Measurements from ENCODE around the gene NET1.

NET1 gene

DNA sequence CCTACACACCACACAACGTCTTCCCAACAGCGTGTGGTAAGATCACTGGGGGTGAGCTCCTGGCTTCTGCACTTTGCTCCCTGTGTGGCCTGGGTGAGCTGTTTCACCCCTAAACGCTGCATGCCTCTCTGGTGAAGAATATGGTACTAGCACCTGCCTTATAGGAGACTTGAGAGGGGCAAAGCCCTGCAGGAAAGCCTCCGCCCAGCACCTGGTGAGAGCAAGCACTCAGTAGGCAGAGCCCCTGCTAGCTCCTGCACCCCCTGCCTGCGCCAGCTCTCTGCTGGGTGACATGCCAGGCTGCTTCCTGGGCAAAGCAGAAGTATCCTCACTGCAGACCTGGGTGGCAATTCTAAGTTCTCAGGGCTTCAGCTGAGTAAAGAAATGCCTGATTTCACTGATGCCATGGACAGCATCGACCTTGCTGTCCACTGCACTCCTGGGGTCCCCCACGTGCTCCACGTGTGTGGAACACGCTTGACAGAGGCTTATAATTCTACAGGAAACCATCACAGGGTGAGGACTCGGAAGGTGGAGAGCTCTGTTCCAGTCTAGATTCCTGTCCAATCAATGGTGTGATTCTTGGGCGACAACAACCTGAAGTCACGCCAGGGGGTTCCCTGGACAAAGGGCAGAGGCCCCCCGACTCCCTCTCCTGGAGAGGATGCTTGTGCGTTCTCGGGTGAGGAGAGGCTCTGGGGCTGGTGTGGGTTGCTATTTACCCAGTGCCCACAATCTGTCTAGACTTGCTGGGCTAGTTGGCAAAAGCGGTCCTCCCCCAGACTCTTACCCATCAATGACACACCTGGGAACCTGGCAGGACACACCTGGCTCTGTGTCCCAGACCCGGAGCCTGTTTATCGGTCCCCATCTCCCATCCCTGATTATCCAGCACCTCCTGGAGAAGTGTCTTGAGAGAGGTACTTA, 92.1 kb downstream of the NET1 start:
- WGBS (ENCODE audit: extremely low coverage, insufficient coverage, low lambda C conversion rate) = 100% methylated on average over 1 of the region's 18 CpGs
- Histone ChIP-seq H3K9ac (ENCODE audit: low read length) (no peak overlapping the region), H3K36me3 (ENCODE audit: control insufficient read depth, insufficient read depth, low read length) (no peaks in the 10 kb centered on the region), H4K8ac (ENCODE audit: low read depth, low read length) (no peak overlapping the region), H3K18ac (ENCODE audit: low read length) (no peak overlapping the region), H3K4me1 (ENCODE audit: control insufficient read depth, low read depth, low read length) (peaks cover 2% of the 10 kb centered on the region), H3K4ac (ENCODE audit: low read depth, low read length) (no peak overlapping the region), H3K79me1 (ENCODE audit: low read length) (no peaks in the 10 kb centered on the region), H3K23ac (ENCODE audit: low read length) (no peak overlapping the region), H2AK5ac (ENCODE audit: low read length) (no peak overlapping the region), H2BK5ac (ENCODE audit: low read length) (no peak overlapping the region), H4K5ac (ENCODE audit: low read length) (no peak overlapping the region), H3K79me2 (ENCODE audit: control insufficient read depth, insufficient read depth, low read length) (no peaks in the 10 kb centered on the region), H3K27ac (ENCODE audit: low read depth, low read length) (no peak overlapping the region), H2BK15ac (replicated peaks; ENCODE audit: low read depth) (no peak overlapping the region), H3K27me3 (ENCODE audit: insufficient read depth, low read length, poor library complexity) (no peaks in the 10 kb centered on the region), H3K4me3 (ENCODE audit: low read length) (no peak overlapping the region), H3K56ac (ENCODE audit: low read length) (no peak overlapping the region), H2BK120ac (ENCODE audit: low read depth, low read length) (no peak overlapping the region), H3K4me2 (ENCODE audit: low read length) (no peak overlapping the region)
- no peak for DNase-seq

DNA sequence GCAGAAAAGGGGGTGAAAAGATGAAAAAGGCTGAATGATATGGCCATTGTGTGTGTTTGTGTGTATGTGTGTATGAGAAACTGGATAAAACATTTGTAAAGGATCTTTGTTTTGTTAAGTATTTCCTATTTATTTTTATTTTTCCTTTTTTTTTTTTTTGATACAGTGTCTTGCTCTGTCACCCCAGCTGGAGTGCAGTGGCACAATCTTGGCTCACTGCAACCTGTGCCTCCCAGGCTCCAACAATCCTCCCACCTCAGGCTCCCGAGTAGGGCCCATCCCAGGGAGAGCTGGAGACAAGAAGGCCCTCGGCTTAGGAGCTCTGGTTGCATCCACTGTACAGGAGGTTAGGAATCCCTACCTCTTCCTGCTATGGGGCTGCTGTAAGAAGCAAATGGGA, 93.9 kb downstream of the NET1 start:
- DNase-seq = no peak
- no CpG with 5 or more reads among the region's 2 CpGs for WGBS (ENCODE audit: extremely low coverage, insufficient coverage, low lambda C conversion rate)
- Histone ChIP-seq H4K8ac (ENCODE audit: low read depth, low read length) (no peak overlapping the region), H3K4me3 (ENCODE audit: low read length) (no peak overlapping the region), H2BK120ac (ENCODE audit: low read depth, low read length) (no peak overlapping the region), H3K4me2 (ENCODE audit: low read length) (no peak overlapping the region), H3K18ac (ENCODE audit: low read length) (no peak overlapping the region), H3K23ac (ENCODE audit: low read length) (no peak overlapping the region), H3K56ac (ENCODE audit: low read length) (no peak overlapping the region), H3K27ac (ENCODE audit: low read depth, low read length) (no peak overlapping the region), H3K4ac (ENCODE audit: low read depth, low read length) (no peak overlapping the region), H3K79me2 (ENCODE audit: control insufficient read depth, insufficient read depth, low read length) (no peaks in the 10 kb centered on the region), H3K79me1 (ENCODE audit: low read length) (no peaks in the 10 kb centered on the region), H3K27me3 (ENCODE audit: insufficient read depth, low read length, poor library complexity) (no peaks in the 10 kb centered on the region), H3K4me1 (ENCODE audit: control insufficient read depth, low read depth, low read length) (no peaks in the 10 kb centered on the region), H3K9ac (ENCODE audit: low read length) (no peak overlapping the region), H2BK15ac (replicated peaks; ENCODE audit: low read depth) (no peak overlapping the region), H4K5ac (ENCODE audit: low read length) (no peak overlapping the region), H3K36me3 (ENCODE audit: control insufficient read depth, insufficient read depth, low read length) (no peaks in the 10 kb centered on the region), H2BK5ac (ENCODE audit: low read length) (no peak overlapping the region), H2AK5ac (ENCODE audit: low read length) (no peak overlapping the region)

DNA sequence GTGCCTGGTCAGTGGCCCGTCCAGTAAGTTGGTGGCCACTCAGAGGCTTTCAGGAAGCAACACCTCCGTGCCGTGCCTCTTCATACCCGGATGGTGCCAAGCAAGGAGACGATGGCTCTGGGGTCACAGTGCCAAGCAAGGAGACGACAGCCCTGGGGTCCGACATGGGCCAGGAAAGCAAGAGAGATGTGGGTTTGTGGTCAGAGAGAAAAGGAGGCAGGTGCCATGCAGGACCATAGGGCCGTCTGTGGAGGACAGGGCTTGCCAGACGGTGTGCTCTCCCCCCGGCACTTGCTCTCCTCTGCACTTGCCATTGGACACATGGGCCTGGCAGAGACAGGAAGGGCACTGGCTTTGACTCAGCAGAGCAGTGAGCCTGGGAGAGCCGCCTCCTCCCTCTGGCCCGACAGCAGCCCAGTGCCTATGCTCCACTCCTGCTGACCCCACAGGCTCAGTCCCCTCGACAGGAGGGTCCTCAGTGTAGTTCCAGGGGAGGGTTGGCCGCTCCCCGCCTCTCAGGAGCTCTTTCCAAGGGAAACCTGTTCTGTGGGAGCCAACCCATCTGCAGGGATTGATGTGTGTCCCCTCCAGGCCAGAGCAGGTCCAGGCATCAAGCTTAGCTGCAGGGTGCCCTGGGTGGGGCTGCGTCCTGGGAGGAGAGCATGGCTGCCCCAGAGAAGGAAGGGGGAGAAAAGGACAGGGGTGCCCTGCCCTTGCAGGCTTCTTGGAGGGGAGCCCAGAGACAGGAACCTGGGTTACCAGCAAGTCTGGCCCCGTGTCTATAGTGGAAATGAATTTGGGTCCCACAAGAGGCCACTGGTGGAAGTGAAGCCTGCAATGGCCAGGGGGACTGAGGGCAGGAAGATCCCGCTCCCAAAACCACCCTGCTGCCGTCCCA, 94.6 kb downstream of the NET1 start:
- H3K4me1 ChIP-seq (ENCODE audit: control insufficient read depth, low read depth, low read length) = no peaks in the 10 kb centered on the region
- H3K27me3 ChIP-seq (ENCODE audit: insufficient read depth, low read length, poor library complexity) = no peaks in the 10 kb centered on the region
- no peak overlapping the region for H2BK120ac ChIP-seq (ENCODE audit: low read depth, low read length)
- H3K4ac ChIP-seq (ENCODE audit: low read depth, low read length) = no peak overlapping the region
- H4K5ac ChIP-seq (ENCODE audit: low read length) = no peak overlapping the region
- no CpG with 5 or more reads among the region's 19 CpGs for WGBS (ENCODE audit: extremely low coverage, insufficient coverage, low lambda C conversion rate)
- H4K8ac ChIP-seq (ENCODE audit: low read depth, low read length) = no peak overlapping the region
- H3K18ac ChIP-seq (ENCODE audit: low read length) = no peak overlapping the region
- no peak overlapping the region for H3K23ac ChIP-seq (ENCODE audit: low read length)
- no peak for DNase-seq
- H3K4me3 ChIP-seq (ENCODE audit: low read length) = no peak overlapping the region
- no peak overlapping the region for H3K27ac ChIP-seq (ENCODE audit: low read depth, low read length)
- no peaks in the 10 kb centered on the region for H3K36me3 ChIP-seq (ENCODE audit: control insufficient read depth, insufficient read depth, low read length)
- no peak overlapping the region for H2BK5ac ChIP-seq (ENCODE audit: low read length)
- H2AK5ac ChIP-seq (ENCODE audit: low read length) = no peak overlapping the region
- no peak overlapping the region for H3K4me2 ChIP-seq (ENCODE audit: low read length)
- no peak overlapping the region for H2BK15ac ChIP-seq (replicated peaks; ENCODE audit: low read depth)
- no peak overlapping the region for H3K9ac ChIP-seq (ENCODE audit: low read length)
- H3K79me2 ChIP-seq (ENCODE audit: control insufficient read depth, insufficient read depth, low read length) = no peaks in the 10 kb centered on the region
- H3K79me1 ChIP-seq (ENCODE audit: low read length) = no peaks in the 10 kb centered on the region
- H3K56ac ChIP-seq (ENCODE audit: low read length) = no peak overlapping the region

DNA sequence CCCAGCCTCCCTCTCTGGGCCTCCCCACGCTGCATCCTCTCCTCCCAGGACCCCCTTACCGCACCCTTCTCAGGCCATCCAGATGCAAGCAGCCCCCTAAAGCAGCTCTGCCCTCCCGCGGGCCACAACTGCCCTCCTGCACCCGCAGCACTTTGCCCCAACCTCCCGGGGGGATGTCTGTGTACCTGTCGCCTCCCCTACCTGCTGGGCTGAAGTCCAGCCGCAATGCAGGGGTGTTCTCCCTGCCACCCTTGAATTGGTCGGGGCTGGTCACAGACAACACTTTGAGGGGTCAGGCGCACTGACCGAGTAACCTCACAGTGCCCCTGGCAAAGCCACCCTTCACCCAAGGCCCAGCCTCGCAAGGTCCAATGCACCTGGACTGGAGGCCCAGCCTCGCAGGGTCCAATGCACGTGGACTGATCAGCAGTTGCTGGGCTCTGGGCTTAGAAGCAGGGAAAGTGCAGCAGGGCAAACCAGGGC, 95.3 kb downstream of the NET1 start:
- no peak overlapping the region for H4K8ac ChIP-seq (ENCODE audit: low read depth, low read length)
- DNase-seq = no peak
- no peak overlapping the region for H4K5ac ChIP-seq (ENCODE audit: low read length)
- WGBS (ENCODE audit: extremely low coverage, insufficient coverage, low lambda C conversion rate) = no CpG with 5 or more reads among the region's 14 CpGs
- H2AK5ac ChIP-seq (ENCODE audit: low read length) = no peak overlapping the region
- no peak overlapping the region for H3K4me3 ChIP-seq (ENCODE audit: low read length)
- no peaks in the 10 kb centered on the region for H3K4me1 ChIP-seq (ENCODE audit: control insufficient read depth, low read depth, low read length)
- H2BK15ac ChIP-seq (replicated peaks; ENCODE audit: low read depth) = no peak overlapping the region
- no peaks in the 10 kb centered on the region for H3K36me3 ChIP-seq (ENCODE audit: control insufficient read depth, insufficient read depth, low read length)
- H3K27me3 ChIP-seq (ENCODE audit: insufficient read depth, low read length, poor library complexity) = no peaks in the 10 kb centered on the region
- H3K9ac ChIP-seq (ENCODE audit: low read length) = no peak overlapping the region
- no peak overlapping the region for H2BK5ac ChIP-seq (ENCODE audit: low read length)
- H3K4ac ChIP-seq (ENCODE audit: low read depth, low read length) = no peak overlapping the region
- no peaks in the 10 kb centered on the region for H3K79me2 ChIP-seq (ENCODE audit: control insufficient read depth, insufficient read depth, low read length)
- no peak overlapping the region for H3K18ac ChIP-seq (ENCODE audit: low read length)
- no peak overlapping the region for H2BK120ac ChIP-seq (ENCODE audit: low read depth, low read length)
- H3K56ac ChIP-seq (ENCODE audit: low read length) = no peak overlapping the region
- H3K27ac ChIP-seq (ENCODE audit: low read depth, low read length) = no peak overlapping the region
- H3K79me1 ChIP-seq (ENCODE audit: low read length) = no peaks in the 10 kb centered on the region
- H3K23ac ChIP-seq (ENCODE audit: low read length) = no peak overlapping the region
- H3K4me2 ChIP-seq (ENCODE audit: low read length) = no peak overlapping the region

DNA sequence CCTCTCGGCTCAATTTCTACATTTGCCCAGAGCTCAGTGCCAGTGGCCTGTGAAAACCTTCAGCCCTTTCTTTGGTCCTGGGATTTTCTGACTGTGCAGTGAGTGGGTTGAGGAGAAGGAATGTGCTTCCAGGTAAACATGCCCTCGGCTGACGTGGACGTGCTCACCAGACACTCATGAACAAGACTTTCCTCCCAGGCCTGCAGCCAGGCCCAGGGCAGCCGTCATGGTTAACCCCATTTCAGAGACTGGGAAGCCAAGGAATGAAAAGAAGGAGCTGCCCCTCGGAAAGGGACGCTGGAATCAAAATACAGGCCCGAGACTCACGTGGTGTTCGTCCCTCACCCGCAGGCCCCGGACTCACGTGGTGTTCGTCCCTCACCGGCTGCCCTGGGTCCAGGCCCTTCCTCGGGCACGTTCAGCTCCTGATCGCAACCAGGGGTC, 95.8 kb downstream of the NET1 start:
- Histone ChIP-seq H2AK5ac (ENCODE audit: low read length) (no peak overlapping the region), H3K4ac (ENCODE audit: low read depth, low read length) (no peak overlapping the region), H3K23ac (ENCODE audit: low read length) (no peak overlapping the region), H3K79me1 (ENCODE audit: low read length) (no peaks in the 10 kb centered on the region), H2BK5ac (ENCODE audit: low read length) (no peak overlapping the region), H3K18ac (ENCODE audit: low read length) (no peak overlapping the region), H3K79me2 (ENCODE audit: control insufficient read depth, insufficient read depth, low read length) (no peaks in the 10 kb centered on the region), H3K4me3 (ENCODE audit: low read length) (no peak overlapping the region), H3K27me3 (ENCODE audit: insufficient read depth, low read length, poor library complexity) (no peaks in the 10 kb centered on the region), H4K5ac (ENCODE audit: low read length) (no peak overlapping the region), H3K4me2 (ENCODE audit: low read length) (no peak overlapping the region), H2BK120ac (ENCODE audit: low read depth, low read length) (no peak overlapping the region), H3K4me1 (ENCODE audit: control insufficient read depth, low read depth, low read length) (no peaks in the 10 kb centered on the region), H2BK15ac (replicated peaks; ENCODE audit: low read depth) (no peak overlapping the region), H3K36me3 (ENCODE audit: control insufficient read depth, insufficient read depth, low read length) (no peaks in the 10 kb centered on the region), H4K8ac (ENCODE audit: low read depth, low read length) (no peak overlapping the region), H3K56ac (ENCODE audit: low read length) (no peak overlapping the region), H3K27ac (ENCODE audit: low read depth, low read length) (no peak overlapping the region), H3K9ac (ENCODE audit: low read length) (no peak overlapping the region)
- DNase-seq = no peak
- WGBS (ENCODE audit: extremely low coverage, insufficient coverage, low lambda C conversion rate) = no CpG with 5 or more reads among the region's 18 CpGs
